H1 (cell line): ENCODE measurements around the gene MAGEB2. TPM values are rescaled to one million over a fixed set of nuclear protein-coding genes. Genes with fewer than 3 reads are reported as not detected.

Source experiments
- CTCF ChIA-PET: fragments of 300-600 bp; sonication (Branson Sonifier 250); formaldehyde crosslinking; loops from one replicate; lab custom pipeline; 2021; ENCODE audit not compliant: partially characterized antibody; lab: Charles Lee
- POLR2A ChIA-PET: fragments of 300-600 bp; sonication (Branson Sonifier 250); formaldehyde crosslinking; loops from one replicate; lab custom pipeline; 2021; ENCODE audit warnings: inconsistent platforms; ENCODE audit not compliant: partially characterized antibody; lab: Charles Lee
- DNase-seq, 2 experiments: peaks; one replicate each; pipeline versions ENCODE4 v3.0.0 to v3.0.0-alpha.2; 2010 to 2022; ENCODE audit warnings: low spot score in 2 of 2, low read depth in 1 of 2, mixed read lengths in 1 of 2
- FAIRE-seq: peaks from 2 replicates; lab custom pipeline; 2011; peaks lifted over from hg19 to GRCh38; lab: Jason Lieb, UNC
- H2AFZ ChIP-seq: 2 replicates; pipeline ENCODE4 v1.8.1; 2012; ENCODE audit warnings: low read length, inconsistent platforms
- H2AK5ac ChIP-seq: 2 replicates; pipeline ENCODE4 v1.6.1; 2013; ENCODE audit warnings: low read depth, low read length
- H2BK120ac ChIP-seq: replicated peaks from 2 replicates; pipeline ENCODE3; 2013; ENCODE audit warnings: low read depth, low read length, inconsistent platforms
- H2BK12ac ChIP-seq: 2 replicates; pipeline ENCODE4 v1.6.1; 2013; ENCODE audit warnings: low read depth, low read length
- H2BK15ac ChIP-seq: 2 replicates; pipeline ENCODE4 v1.6.1; 2013; ENCODE audit warnings: low read length
- H2BK20ac ChIP-seq: 2 replicates; pipeline ENCODE4 v1.6.1; 2013; ENCODE audit warnings: low read length
- H2BK5ac ChIP-seq: 2 replicates; pipeline ENCODE4 v1.6.1; 2013; ENCODE audit warnings: low read depth, low read length
- H3K14ac ChIP-seq: 2 replicates; pipeline ENCODE4 v1.6.1; 2013; ENCODE audit warnings: inconsistent platforms; ENCODE audit not compliant: insufficient read length
- H3K18ac ChIP-seq: 2 replicates; pipeline ENCODE4 v1.6.1; 2013; ENCODE audit warnings: low read length; ENCODE audit errors: extremely low read depth
- H3K23ac ChIP-seq: 2 replicates; pipeline ENCODE4 v1.6.1; 2013; ENCODE audit warnings: inconsistent platforms; ENCODE audit not compliant: insufficient read length
- H3K23me2 ChIP-seq: 2 replicates; pipeline ENCODE4 v1.6.1; 2013; ENCODE audit warnings: low read depth, low read length
- H3K27ac ChIP-seq: 2 replicates; pipeline ENCODE4 v1.6.1; 2011; ENCODE audit warnings: low read depth, low read length, inconsistent platforms
- H3K27me3 ChIP-seq, 4 experiments: replicated peaks in 1 of 4; 1 replicate in 1 of 4; 2 replicates in 3 of 4; pipeline versions ENCODE4 v1.6.1 to v1.8.1; 2011 to 2013; ENCODE audit warnings: low read length in 3 of 4, mild to moderate bottlenecking in 3 of 4, inconsistent platforms in 2 of 4, mixed read lengths in 2 of 4, moderate library complexity in 1 of 4; ENCODE audit not compliant: control insufficient read depth in 3 of 4, insufficient read depth in 3 of 4; ENCODE audit errors: extremely low read depth in 1 of 4
- H3K36me3 ChIP-seq, 4 experiments: 2 replicates each; pipeline versions ENCODE4 v1.6.1 to v1.8.1; 2011 to 2013; ENCODE audit warnings: mild to moderate bottlenecking in 4 of 4, low read length in 3 of 4, moderate library complexity in 2 of 4, control low read depth in 1 of 4, inconsistent platforms in 1 of 4; ENCODE audit not compliant: insufficient read depth in 4 of 4, control insufficient read depth in 2 of 4
- H3K4ac ChIP-seq: replicated peaks from 2 replicates; pipeline ENCODE3; 2013; ENCODE audit warnings: low read length, low read depth, mixed read lengths, inconsistent platforms; ENCODE audit not compliant: insufficient read length
- H3K4me1 ChIP-seq, 4 experiments: replicated peaks in 1 of 4; 1 replicate in 1 of 4; 2 replicates in 3 of 4; pipeline versions ENCODE4 v1.6.1 to v1.8.1; 2011 to 2013; ENCODE audit warnings: low read length in 3 of 4, inconsistent platforms in 2 of 4, mixed read lengths in 1 of 4; ENCODE audit not compliant: insufficient read depth in 4 of 4, control insufficient read depth in 3 of 4
- H3K4me2 ChIP-seq, 2 experiments: 2 replicates each; pipeline versions ENCODE4 v1.6.1 to v1.8.1; 2011 to 2013; ENCODE audit warnings: low read depth in 2 of 2, low read length in 2 of 2, control low read depth in 1 of 2, inconsistent platforms in 1 of 2, mild to moderate bottlenecking in 1 of 2; ENCODE audit not compliant: insufficient read depth in 1 of 2
- H3K4me3 ChIP-seq, 4 experiments: fragments of 200-600, 300-600 bp in 1 of 4; sonication (generic), shearing (Covaris generic), sonication (Bioruptor Twin) in 1 of 4; 2 replicates each; pipeline versions ENCODE4 v1.5.1 to v1.8.1; 2011 to 2016; ENCODE audit warnings: low read length in 4 of 4, low read depth in 3 of 4, control low read depth in 2 of 4, inconsistent platforms in 2 of 4, mild to moderate bottlenecking in 2 of 4, mixed read lengths in 1 of 4, moderate library complexity in 1 of 4; ENCODE audit not compliant: insufficient read depth in 2 of 4; ENCODE audit errors: extremely low read depth in 1 of 4
- H3K56ac ChIP-seq: replicated peaks from 2 replicates; pipeline ENCODE3; 2013; ENCODE audit warnings: low read depth, mild to moderate bottlenecking, mixed read lengths, low read length, inconsistent platforms; ENCODE audit not compliant: insufficient read length
- H3K79me1 ChIP-seq: 2 replicates; pipeline ENCODE4 v1.6.1; 2013; ENCODE audit warnings: low read depth, low read length, control low read depth
- H3K79me2 ChIP-seq, 2 experiments: 2 replicates each; pipeline versions ENCODE4 v1.6.1 to v1.8.1; 2012 to 2013; ENCODE audit warnings: low read length in 2 of 2, mild to moderate bottlenecking in 2 of 2, inconsistent platforms in 1 of 2; ENCODE audit not compliant: insufficient read depth in 2 of 2, control insufficient read depth in 1 of 2
- H3K9ac ChIP-seq, 4 experiments: replicated peaks in 1 of 4; 1 replicate in 1 of 4; 2 replicates in 3 of 4; pipeline versions ENCODE4 v1.6.1 to v1.8.1; 2011 to 2013; ENCODE audit warnings: low read depth in 3 of 4, low read length in 3 of 4, control low read depth in 2 of 4, mild to moderate bottlenecking in 2 of 4, moderate library complexity in 2 of 4, inconsistent platforms in 1 of 4; ENCODE audit errors: extremely low read depth in 1 of 4
- H3K9me3 ChIP-seq, 2 experiments: 2 replicates each; pipeline versions ENCODE4 v1.6.1 to v1.8.1; 2012 to 2013; ENCODE audit warnings: mild to moderate bottlenecking in 2 of 2, moderate library complexity in 2 of 2, control low read depth in 1 of 2, inconsistent platforms in 1 of 2, low read depth in 1 of 2, low read length in 1 of 2, mixed read lengths in 1 of 2; ENCODE audit not compliant: insufficient read depth in 2 of 2
- H4K20me1 ChIP-seq, 2 experiments: replicated peaks in 1 of 2; 2 replicates each; pipeline versions ENCODE3 to v1.8.1; 2011 to 2013; ENCODE audit warnings: inconsistent platforms in 2 of 2, low read length in 2 of 2, mild to moderate bottlenecking in 1 of 2; ENCODE audit not compliant: insufficient read depth in 2 of 2, control insufficient read depth in 1 of 2
- H4K5ac ChIP-seq: 2 replicates; pipeline ENCODE4 v1.6.1; 2013; ENCODE audit warnings: low read length, low read depth, mixed read lengths, inconsistent platforms; ENCODE audit not compliant: insufficient read length
- H4K8ac ChIP-seq: 2 replicates; pipeline ENCODE4 v1.8.0; 2013; ENCODE audit warnings: mild to moderate bottlenecking, moderate library complexity, low read length, inconsistent platforms; ENCODE audit not compliant: insufficient read depth; ENCODE audit errors: extremely low read depth
- H4K91ac ChIP-seq: replicated peaks from 2 replicates; pipeline ENCODE3; 2013; ENCODE audit warnings: low read length, mixed read lengths, inconsistent platforms; ENCODE audit not compliant: insufficient read length
- FOSL1 ChIP-seq: IDR thresholded peaks from 2 replicates; pipeline ENCODE4 v1.6.1; 2011; ENCODE audit warnings: mild to moderate bottlenecking, low read depth, low read length, moderate library complexity; ENCODE audit not compliant: insufficient read depth
- SP4 ChIP-seq: IDR thresholded peaks from 2 replicates; pipeline ENCODE4 v1.6.1; 2012; ENCODE audit warnings: low read length, inconsistent platforms
- WGBS, 2 experiments: shearing (Covaris generic) in 1 of 2; methylation state at CpG; one replicate each; pipeline versions ENCODE4 v1.1.6 to v1.1.7; 2013 to 2015; ENCODE audit warnings: low lambda C conversion rate in 2 of 2, mixed read lengths in 2 of 2, inconsistent platforms in 1 of 2, low coverage in 1 of 2, missing lambda C conversion rate in 1 of 2; ENCODE audit not compliant: insufficient replicate concordance in 2 of 2, insufficient coverage in 1 of 2, insufficient read length in 1 of 2; ENCODE audit errors: extremely low coverage in 1 of 2, missing lambda C conversion rate in 1 of 2; 5-methylcytosine and 5-hydroxymethylcytosine counted together
- polyA plus RNA-seq, 7 experiments: library from polyadenylated mRNA; depleted of rRNA in 3 of 7; stranded (reverse) in 5 of 7; unstranded in 2 of 7; fragments of >200 nt in 5 of 7; fragments of 200-250 nt in 2 of 7; gene quantifications; 1 replicate in 5 of 7; 2 replicates in 1 of 7; 4 replicates in 1 of 7; pipeline versions ENCODE4 v1.2.1 to v1.2.3, GENCODE V29; 2011 to 2013; ENCODE audit warnings: missing spikeins in 2 of 7, mixed read lengths in 2 of 7
- total RNA-seq: library from RNA; stranded (reverse); fragmentation: NEBNext Ultra II Directional; extraction: Animal tissue kit (Norgen Biotek cat#: 25700); gene quantifications from 2 replicates; pipeline ENCODE4 v1.2.1, GENCODE V29; 2021

Gene MAGEB2
- total and polyA plus RNA-seq, 2 of the 8 experiments (the other 6 are each of a cell fraction or from before 2014, with no cell fraction given): not detected

DNA sequence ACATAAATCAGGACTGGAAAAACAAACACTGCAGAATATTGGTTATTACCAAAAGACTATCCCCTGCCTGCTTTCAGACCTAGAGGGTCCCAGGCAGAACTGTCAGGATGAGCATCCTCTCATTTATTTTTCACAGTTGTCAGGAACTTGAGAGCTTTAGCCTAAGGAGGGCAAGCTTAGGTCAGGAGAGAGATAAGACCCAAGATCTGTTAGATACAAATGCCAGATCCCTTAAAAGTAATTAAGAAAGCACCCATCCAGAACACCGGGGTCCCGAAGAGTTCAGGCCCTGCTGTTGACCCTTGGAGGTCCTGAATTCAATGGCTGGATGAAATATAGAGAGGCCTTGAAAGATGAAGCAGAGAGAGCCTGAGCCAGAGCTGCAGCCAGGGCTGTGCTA lies 9.2 kb downstream of the MAGEB2 start:
- Histone ChIP-seq H4K20me1 (no peaks in the 10 kb centered on the region), H3K4ac (no peak overlapping the region), H3K18ac (no peak overlapping the region), H2BK5ac (no peak overlapping the region), H3K4me2 (no peak overlapping the region), H3K14ac (no peak overlapping the region), H3K9me3 (no peaks in the 10 kb centered on the region), H3K23ac (no peak overlapping the region), H3K36me3 (no peaks in the 10 kb centered on the region), H2BK20ac (no peak overlapping the region), H2BK15ac (no peak overlapping the region), H3K27ac (no peak overlapping the region), H3K27me3 (no peaks in the 10 kb centered on the region), H4K5ac (no peak overlapping the region), H3K79me2 (no peaks in the 10 kb centered on the region), H2AK5ac (no peak overlapping the region), H3K4me1 (peaks cover 0 to 12% (median 0%) of the 10 kb centered on the region in 4 experiments; a peak in 1 of 7 replicates), H3K23me2 (no peaks in the 10 kb centered on the region), H3K4me3 (no peak overlapping the region), H2BK120ac (no peak overlapping the region), H2AFZ (no peak overlapping the region), H4K91ac (no peak overlapping the region), H2BK12ac (no peak overlapping the region), H3K79me1 (no peaks in the 10 kb centered on the region), H3K9ac (no peak overlapping the region), H3K56ac (no peak overlapping the region), H4K8ac (no peak overlapping the region)
- TF ChIP-seq FOSL1 (no peak), SP4 (no peak)
- ChIA-PET CTCF (interaction anchor here (0.9 kb wide), 1 partner anchor 13 kb away, joined by 3 read pairs; no protein-coding TSS in a partner anchor), POLR2A (no interaction called here)
- DNase-seq: no peak
- 100% methylated on average over 2 of the region's 2 CpGs; no CpG with 5 or more reads in 1 of the 2 experiments for WGBS, 2 experiments
- no peak for FAIRE-seq
